Measurements from ENCODE around the gene TMEM114. TPM values are rescaled to one million over a fixed set of nuclear protein-coding genes. Genes with fewer than 3 reads are reported as not detected.

Gene TMEM114
- total and polyA plus RNA-seq, 11 donors: not detected

GRCh38 chr16:8547762-8548161 lies 42.5 kb downstream of the TMEM114 start:
- no peak for TF ChIP-seq POLR2A (IDR thresholded peaks at IDR 0.05)
- intact Hi-C loops (cut with DNase I): no loop called here
- no peak for DNase-seq
- Histone ChIP-seq H3K4me3 (no peak overlapping the region), H3K27me3 (peaks cover 0 to 42% (median 7%) of the 10 kb centered on the region in 9 donors), H3K9me3 (no peaks in the 10 kb centered on the region), H3K27ac (no peak overlapping the region), H3K36me3 (no peaks in the 10 kb centered on the region), H3K4me1 (no peaks in the 10 kb centered on the region)
- 55 to 73% (median 68%) methylated on average over 8 of the region's 8 CpGs for WGBS, 4 donors
- no peak for ATAC-seq

GRCh38 chr16:8544406-8544805 lies 45.9 kb downstream of the TMEM114 start:
- H3K4me1 ChIP-seq: no peaks in the 10 kb centered on the region
- no peaks in the 10 kb centered on the region for H3K9me3 ChIP-seq
- no peak overlapping the region for H3K27ac ChIP-seq
- H3K27me3 ChIP-seq: peaks cover 0 to 27% (median 5%) of the 10 kb centered on the region in 9 donors
- no peak overlapping the region for H3K4me3 ChIP-seq
- ATAC-seq (no peak), DNase-seq (no peak)
- TF ChIP-seq POLR2A (IDR thresholded peaks at IDR 0.05) (no peak), CTCF (IDR thresholded peaks at IDR 0.05) (no peak)
- H3K36me3 ChIP-seq: no peaks in the 10 kb centered on the region
- 51 to 62% (median 58%) methylated on average over 5 of the region's 5 CpGs for WGBS, 4 donors
- intact Hi-C loops (cut with DNase I): no loop called here

- 50 to 81% (median 55%) methylated on average over 3 of the region's 3 CpGs for WGBS, 4 donors
- intact Hi-C loops (cut with DNase I): no loop called here
- H3K4me1 ChIP-seq: no peaks in the 10 kb centered on the region
- peaks cover 0 to 28% (median 5%) of the 10 kb centered on the region in 9 donors for H3K27me3 ChIP-seq
- no peaks in the 10 kb centered on the region for H3K9me3 ChIP-seq
- ATAC-seq (no peak), DNase-seq (no peak)
- no peaks in the 10 kb centered on the region for H3K36me3 ChIP-seq
- no peak overlapping the region for H3K4me3 ChIP-seq
- no peak for TF ChIP-seq POLR2A (IDR thresholded peaks at IDR 0.05)
- no peak for TF ChIP-seq CTCF (IDR thresholded peaks at IDR 0.05)
- H3K27ac ChIP-seq: no peak overlapping the region
These were observed 47.1 kb downstream of the TMEM114 start for GRCh38 chr16:8543258-8543657.

GRCh38 chr16:8542393-8542792 lies 47.9 kb downstream of the TMEM114 start:
- H3K4me3 ChIP-seq: no peak overlapping the region
- 14 to 46% (median 33%) methylated on average over 2 of the region's 2 CpGs for WGBS, 4 donors
- H3K27me3 ChIP-seq: peaks cover 0 to 24% (median 4%) of the 10 kb centered on the region in 9 donors
- TF ChIP-seq CTCF (IDR thresholded peaks at IDR 0.05) (no peak), POLR2A (IDR thresholded peaks at IDR 0.05) (no peak)
- no peaks in the 10 kb centered on the region for H3K36me3 ChIP-seq
- ATAC-seq (no peak), DNase-seq (no peak)
- no peaks in the 10 kb centered on the region for H3K4me1 ChIP-seq
- intact Hi-C loops (cut with DNase I): no loop called here
- H3K9me3 ChIP-seq: no peaks in the 10 kb centered on the region
- H3K27ac ChIP-seq: no peak overlapping the region

- no peak for DNase-seq
- no peak for TF ChIP-seq CTCF (IDR thresholded peaks at IDR 0.05)
- TF ChIP-seq POLR2A (IDR thresholded peaks at IDR 0.05): no peak
- H3K36me3 ChIP-seq: no peaks in the 10 kb centered on the region
- no peak overlapping the region for H3K27ac ChIP-seq
- no peak for ATAC-seq
- no peak overlapping the region for H3K4me3 ChIP-seq
- WGBS, 4 donors: 40 to 63% (median 50%) methylated on average over 4 of the region's 4 CpGs
- intact Hi-C loops (cut with DNase I): no loop called here
- peaks cover 0 to 24% (median 4%) of the 10 kb centered on the region in 9 donors for H3K27me3 ChIP-seq
- no peaks in the 10 kb centered on the region for H3K4me1 ChIP-seq
- H3K9me3 ChIP-seq: no peaks in the 10 kb centered on the region
These were observed 48.4 kb downstream of the TMEM114 start for GRCh38 chr16:8541868-8542267.
